HG03064 (cell line): Measurements from ENCODE around the gene NHSL1.

ENCODE experiments used
- ATAC-seq: cut with Tn5 transposase; IDR thresholded peaks from one replicate; pipeline ENCODE4 v1.9.1; 2021; ENCODE audit warnings: low read depth; ENCODE audit not compliant: unreplicated experiment

The NHSL1 gene

DNA sequence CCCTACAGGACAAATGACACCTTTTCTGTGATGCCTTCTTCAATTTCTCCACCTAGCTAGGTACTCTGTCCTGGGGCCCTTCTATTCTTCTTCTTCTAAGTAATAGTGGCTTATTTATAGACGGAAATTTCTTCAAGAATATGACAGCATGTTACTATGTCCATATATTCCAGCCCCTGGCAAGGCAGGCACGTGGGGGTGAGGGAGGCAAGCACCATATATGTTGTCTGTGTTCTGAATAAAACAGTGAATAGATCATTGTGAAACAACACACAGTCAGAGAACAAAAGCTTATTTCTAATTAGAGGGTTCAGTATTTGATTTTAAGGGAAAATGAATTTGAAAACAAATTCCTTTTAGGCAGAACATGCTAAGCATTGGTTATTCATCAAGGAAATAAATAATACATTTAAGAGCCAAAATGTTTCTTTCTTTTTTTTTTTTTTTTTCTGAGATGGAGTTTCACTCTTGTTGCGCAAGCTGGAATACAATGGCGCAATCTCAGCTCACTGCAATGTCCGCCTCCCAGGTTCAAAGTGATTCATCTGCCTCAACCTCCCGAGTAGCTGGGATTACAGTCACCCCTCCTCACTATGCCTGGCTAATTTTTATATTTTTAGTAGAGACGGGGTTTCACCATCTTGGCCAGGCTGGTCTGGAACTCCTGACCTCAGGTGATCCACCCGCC lies 89.1 kb downstream of the NHSL1 start:
- ATAC-seq: no peak

DNA sequence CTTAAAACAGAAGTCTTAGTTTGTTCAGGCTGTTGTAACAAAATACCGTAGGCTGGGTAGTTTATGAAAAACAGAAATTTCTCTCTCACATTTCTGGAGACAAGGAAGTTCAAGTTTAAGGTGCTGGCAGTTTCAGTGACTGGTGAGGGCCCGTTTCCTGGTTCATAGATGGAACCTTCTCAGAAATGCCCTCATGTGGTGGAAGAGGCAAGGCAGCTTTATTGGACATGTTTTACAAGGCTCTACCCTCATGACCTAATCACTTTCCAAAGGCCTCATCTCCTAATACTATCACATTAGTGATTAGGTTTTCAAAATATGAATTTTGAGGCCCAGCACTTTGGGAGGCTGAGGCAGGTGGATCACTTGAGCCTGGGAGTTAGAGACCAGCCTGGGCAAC lies 92.9 kb downstream of the NHSL1 start:
- no peak for ATAC-seq

GRCh38 chr6:138405816-138406413 lies 93.4 kb downstream of the NHSL1 start:
- ATAC-seq: no peak

DNA sequence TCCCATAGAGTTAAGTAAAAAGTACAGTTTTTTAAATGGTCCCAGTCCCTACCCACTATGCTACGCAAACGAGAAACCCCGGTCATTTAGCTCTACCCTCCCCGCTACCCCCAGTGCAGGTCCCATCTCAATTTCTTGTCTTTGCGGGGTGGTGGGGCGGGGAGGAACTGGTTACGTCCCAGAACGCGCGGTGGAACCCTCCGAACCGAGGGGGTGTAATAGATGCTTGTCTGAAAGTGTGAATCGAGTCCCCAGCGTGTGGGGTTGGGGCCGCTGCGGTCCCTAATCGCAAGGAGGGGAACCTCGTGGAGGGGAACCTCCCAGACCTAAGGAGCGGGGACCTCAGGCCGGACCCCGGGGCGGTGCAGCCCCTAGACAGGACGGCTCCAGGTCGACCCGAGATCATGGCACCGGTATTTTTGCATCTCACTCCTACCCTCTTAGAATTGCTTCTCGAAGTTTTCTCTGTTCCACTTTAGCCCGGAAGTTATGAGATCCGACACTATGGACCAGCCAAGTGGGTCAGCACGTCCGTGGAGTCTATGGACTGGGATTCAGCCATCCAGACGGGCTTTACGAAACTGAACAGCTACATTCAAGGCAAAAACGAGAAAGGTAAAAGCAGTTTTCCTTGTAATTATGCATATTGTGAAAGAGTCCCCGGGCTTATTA lies 94.5 kb downstream of the NHSL1 start:
- peak; percentile 2 for ATAC-seq

DNA sequence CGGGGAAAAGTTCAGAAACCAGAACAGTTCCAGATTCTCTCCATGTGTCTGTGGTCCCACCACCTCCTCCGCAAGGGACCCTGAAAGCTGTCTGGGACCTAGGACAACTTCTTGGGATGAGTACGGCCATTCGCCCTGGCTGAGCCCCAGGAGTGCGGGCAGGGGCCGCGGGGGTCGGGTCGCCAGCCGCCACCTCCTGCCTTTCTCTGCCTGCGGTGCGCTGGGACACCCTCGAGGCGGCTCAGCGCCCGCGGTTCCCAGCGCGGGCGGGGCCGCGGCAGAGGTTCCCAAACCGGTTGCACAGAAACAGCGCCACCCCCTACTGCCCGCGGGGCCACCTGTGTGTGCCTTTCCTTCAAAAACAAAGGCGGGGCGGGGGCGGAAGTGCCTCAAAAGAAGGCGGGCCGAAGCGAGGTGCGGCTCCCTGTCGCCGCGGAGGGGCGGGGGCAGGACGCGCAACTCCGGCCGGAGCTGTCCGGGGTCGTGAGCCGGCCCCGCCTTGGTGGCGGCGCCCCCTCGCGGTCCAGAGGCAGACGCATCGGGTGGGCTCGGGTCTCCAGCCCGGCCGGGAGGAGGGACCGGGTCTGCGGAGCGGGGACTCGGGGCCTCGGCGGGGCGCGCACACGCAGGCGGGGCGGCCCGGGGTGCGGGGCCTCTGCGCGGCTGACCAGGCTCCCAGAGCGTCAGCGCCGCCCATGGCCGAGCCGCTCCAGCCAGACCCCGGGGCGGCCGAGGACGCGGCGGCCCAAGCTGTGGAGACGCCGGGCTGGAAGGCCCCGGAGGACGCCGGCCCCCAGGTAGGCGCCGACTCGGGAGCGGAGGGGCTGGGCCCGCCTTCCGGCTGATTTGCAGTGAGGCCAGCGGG lies 95.3 kb downstream of the NHSL1 start, which contains the start of gene HEBP2:
Gene HEBP2 (plus strand): TSS at position 423 of the 865 bp plus-strand sequence. CDS start 273 bp downstream, at position 696.
- peak; percentile 92 for ATAC-seq

DNA sequence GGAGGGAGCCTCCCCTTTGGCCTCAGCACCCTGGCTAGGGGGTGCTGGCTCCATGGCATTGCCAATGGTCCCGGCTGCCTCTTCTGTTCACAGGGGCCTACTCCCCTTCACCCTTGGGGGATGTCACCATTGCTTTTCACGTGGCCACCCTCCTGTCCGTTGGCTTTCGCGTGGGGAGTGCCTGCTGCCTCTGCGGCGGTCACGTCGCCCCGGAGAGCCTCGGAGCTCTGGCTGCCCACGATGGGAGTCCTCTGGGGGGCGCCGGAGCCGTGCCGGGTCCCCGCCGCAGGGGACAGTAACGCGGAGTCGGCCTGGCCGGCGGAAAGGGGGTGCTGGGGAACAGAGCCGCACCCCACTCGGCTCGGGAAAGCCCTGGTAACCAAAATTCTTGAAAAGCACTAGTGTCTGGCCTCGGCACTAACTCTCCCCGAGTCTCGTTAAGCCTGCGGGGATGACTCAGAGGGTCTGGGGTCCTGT lies 95.9 kb downstream of the NHSL1 start:
- peak; percentile 17 for ATAC-seq

DNA sequence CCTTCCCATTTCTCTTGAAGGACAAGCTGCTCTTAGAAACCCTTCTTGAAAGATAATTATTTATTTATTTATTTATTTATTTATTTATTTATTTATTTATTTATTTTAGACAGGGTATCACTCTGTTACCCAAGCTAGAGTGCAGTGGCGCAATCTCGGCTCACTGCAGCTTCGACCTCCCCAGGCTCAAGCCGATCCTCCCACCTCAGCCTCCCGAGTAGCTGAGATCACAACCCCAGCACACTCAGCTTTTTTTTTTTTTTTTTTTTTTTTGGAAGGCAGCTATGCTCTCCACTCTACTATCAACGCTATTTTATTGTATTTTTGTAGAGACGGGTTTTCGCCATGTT lies 96.5 kb downstream of the NHSL1 start:
- ATAC-seq: no peak

DNA sequence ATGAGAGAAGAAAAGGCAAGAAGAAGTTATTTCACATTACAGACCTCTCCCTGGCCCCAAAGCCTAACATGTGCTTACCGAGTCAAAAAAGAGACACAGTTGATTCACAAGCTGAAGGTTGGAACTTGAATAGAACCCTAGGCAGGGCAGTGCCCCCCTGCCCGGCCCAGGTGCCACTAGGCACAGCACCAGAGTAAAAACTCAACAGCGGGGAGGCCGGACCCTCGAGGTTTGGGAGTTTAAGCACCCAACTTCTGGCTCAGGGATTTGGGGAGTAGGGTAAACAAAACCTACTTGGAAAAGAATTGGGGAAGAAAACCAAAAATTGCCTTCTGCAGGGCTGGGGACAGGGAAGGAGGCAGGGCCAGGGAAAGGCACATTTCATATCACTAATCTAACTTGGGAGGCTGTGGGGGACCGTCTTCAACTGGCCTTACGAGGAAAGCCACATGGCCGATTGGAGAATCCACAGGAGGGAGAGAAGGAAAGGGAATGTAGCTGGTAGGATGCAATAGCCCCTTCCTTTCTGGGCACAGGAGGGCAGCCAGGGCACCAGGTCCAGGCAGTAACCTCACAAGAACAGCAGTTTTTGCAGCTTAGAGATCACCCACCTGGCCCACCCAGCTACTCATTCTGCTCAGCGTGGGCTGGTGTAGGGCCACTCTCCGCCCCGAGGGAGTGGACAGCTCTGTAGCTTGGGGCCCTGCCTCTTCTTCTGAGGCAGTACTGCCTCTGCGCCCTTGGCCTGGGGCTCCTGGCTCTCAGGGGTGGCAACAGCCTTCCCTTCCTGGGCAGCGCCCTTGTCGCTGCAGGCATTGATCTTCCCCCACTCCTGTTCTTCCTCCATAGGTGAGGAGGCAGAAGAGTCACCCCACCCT lies 97.1 kb downstream of the NHSL1 start:
- no peak for ATAC-seq

DNA sequence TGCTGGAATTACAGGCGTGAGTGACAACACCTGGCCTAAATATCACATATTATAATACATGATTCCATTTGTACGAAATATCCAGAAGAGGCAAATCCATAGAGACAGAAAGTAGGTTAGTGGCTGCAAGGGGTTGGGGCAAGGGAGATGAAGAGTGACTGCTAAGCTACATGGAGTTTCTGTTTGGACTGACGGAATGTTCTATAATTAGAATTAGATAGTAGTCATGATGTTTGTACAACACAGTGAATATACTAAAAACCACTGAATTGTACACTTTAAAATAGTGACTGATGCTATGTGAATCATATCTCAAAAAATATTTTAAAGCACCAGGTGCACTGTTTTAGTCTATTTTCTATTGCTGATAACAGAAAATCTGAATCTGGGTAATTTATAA lies 99.0 kb downstream of the NHSL1 start:
- no peak for ATAC-seq

- no peak for ATAC-seq
Observed at GRCh38 chr6:138397128-138398122, 101.9 kb downstream of the NHSL1 start.

DNA sequence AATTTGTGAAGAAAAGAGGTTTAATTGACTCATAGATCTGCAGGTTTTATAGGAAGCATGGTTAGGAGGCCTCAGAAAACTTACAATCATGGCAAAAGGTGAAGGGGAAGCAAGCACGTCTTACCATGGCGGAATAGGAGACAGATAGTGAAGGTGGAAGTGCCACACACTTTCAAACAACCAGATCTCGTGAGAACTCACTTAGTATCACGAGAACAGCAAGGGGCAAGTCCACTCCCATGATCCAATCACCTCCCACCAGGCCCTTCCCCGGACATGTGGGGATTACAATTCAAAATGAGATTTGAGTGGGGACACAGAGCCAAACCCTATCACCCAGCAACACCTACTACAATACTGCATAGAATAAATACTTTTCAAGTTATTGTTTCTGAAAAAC lies 102.6 kb downstream of the NHSL1 start:
- ATAC-seq: no peak

DNA sequence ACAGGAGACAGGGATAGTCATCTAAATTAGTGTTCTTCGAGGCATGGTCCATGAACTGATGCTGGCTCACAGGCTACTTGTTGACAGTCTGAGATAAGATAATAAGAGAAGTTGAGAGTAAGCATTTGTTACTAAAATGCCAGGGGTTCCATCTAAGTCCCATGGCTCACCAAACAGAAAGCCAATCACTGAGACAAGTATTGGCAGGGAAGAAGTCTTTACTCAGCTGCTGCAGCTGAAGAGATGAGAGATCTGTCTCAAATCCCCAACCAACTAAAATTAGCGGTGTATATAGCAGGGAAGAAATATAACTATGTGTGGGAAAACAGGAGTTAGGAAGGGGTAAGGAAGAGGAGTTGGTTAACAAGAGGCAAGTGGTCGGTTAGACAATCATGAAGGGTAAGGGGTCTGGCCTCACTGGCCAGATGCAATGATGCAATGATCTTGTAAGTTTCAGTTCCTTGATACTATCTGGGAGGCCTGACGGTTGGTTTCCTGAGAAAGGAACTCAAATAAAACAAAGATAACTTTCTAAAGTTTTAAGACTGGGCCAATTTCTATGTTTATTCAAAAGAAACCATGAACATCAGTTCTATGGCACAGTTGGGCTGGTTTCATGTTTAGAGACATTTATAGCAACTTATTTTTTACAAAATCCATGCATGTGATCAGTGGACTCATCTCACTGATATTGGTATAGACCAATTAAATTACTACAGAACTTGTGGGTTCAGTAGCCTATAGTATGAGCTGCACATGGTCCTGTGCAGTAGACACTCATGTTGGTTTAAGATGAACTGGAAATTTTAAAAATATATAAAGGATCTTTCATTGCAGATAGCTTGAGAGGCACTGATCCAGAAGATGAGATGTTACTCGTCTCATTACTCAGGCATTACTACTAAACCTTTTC lies 105.2 kb downstream of the NHSL1 start:
- no peak for ATAC-seq

DNA sequence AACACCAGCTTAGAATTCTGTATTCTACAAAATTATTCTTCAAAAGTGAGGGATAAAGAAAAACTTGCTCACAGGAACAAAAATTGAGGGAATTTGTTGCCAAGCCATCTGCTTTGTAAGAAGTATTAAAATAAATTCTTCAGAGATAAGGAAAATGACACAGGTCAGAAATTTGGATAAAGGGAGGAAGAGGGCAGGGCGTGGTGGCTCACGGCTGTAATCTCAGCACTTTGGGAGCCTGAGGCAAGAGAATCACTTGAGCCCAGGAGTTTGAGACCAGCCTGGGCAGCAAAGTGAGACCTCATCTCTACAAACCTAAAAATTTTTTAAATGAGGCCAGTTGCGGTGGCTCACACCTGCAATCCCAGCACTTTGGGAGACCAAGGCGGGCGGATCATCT lies 109.7 kb downstream of the NHSL1 start:
- ATAC-seq: no peak

DNA sequence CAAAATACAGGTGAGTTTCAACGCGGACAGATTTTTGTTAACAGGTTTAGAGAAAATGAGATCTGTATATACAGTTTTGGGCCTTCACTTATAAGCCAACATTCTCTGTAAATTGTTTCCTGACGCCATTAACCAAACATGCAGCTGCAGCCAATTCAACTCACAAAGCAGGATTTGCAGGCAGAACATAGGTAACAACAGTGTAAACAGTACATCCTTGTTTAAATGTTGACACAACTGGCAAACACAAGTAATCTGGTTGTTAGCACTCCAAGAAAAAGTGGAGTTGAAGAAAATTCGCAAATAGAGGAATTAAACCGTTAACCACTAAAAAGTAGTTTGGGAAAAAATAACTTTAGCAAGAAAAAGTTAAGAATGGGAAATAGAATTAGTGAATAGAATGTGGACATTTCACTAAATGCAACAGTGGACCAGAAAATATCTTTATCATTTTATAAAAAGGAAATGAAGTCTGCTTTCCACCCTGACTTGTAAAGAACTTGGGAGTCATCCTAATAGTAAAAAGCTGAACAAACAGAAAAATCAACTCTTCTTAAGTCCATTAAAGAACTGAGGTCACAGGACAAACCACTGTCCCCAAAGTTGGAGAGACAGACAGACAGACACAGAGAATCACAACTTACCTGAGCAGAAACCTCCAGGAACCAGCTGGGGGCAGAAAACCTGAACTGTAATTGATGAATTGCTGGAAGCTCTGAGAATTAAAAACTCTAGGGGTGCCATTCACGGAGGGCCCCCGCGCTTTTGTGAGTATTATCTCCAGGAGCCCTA lies 111.5 kb downstream of the NHSL1 start:
- no peak for ATAC-seq

DNA sequence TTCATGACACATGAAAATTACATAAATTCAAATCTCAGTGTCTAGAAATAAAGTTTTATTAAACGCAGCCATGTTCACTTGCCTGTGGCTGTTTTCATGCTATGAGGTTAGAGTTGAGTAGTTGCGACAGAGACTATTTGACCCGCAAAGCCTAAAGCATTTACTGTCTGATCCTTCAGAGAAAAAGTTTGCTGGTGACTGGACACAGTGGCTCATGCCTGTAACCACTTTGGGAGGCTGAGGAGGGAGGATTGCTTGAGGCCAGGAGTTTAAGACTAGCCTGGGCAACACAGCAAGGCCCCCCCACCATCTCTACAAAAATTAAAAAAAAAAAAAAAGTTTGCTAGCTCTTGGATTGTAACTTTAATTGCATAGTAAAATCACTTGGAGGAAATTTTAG lies 112.4 kb downstream of the NHSL1 start:
- no peak for ATAC-seq

DNA sequence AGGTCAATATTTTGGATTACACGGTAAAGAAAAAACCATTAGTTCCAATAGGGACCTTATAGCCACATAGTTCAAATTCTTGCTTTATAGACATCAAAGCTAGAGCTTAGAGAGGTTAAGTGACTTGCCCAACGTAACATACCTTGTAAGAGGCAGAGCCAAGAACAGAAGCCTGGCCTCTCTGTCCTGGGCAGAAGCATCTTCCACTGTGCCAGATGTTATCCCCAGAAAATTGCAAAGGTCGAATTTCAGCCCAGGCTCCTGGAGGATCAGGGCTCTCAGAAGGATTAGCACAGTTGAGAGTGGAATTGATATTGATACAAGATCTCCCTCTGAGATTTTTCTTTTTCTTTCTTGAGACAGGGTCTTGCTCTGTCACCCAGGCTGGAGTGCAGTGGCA lies 115.5 kb downstream of the NHSL1 start:
- ATAC-seq: no peak
